Keratinocyte (primary cell): Measurements from ENCODE around the gene FSD1. TPM values are rescaled to one million over a fixed set of nuclear protein-coding genes. Genes with fewer than 3 reads are reported as not detected.

Experiments used
- DNase-seq: peaks from one replicate; pipeline ENCODE4 v3.0.0-alpha.2; 2011; ENCODE audit warnings: low read depth, missing footprints, low spot score
- FAIRE-seq: peaks from 2 replicates; lab custom pipeline; 2011; peaks lifted over from hg19 to GRCh38; lab: Jason Lieb, UNC
- H2AFZ ChIP-seq: 2 replicates; pipeline ENCODE4 v1.6.0; 2012; ENCODE audit warnings: low read length, control low read depth, inconsistent platforms; ENCODE audit not compliant: control insufficient read depth
- H3K27ac ChIP-seq: 2 replicates; pipeline ENCODE4 v1.5.1; 2011; ENCODE audit warnings: low read length; ENCODE audit not compliant: control insufficient read depth, insufficient read depth
- H3K27me3 ChIP-seq: 3 replicates; pipeline ENCODE4 v1.6.0; 2011; ENCODE audit warnings: low read length; ENCODE audit not compliant: control insufficient read depth, insufficient read depth; ENCODE audit errors: extremely low read depth
- H3K36me3 ChIP-seq, 2 experiments: 2 replicates in 1 of 2; 3 replicates in 1 of 2; pipeline ENCODE4 v1.5.1; 2011; ENCODE audit warnings: low read length in 2 of 2, mild to moderate bottlenecking in 1 of 2; ENCODE audit not compliant: control insufficient read depth in 2 of 2, insufficient read depth in 2 of 2; ENCODE audit errors: extremely low read depth in 1 of 2
- H3K4me1 ChIP-seq: 3 replicates; pipeline ENCODE4 v1.5.1; 2011; ENCODE audit warnings: low read length; ENCODE audit not compliant: control insufficient read depth, insufficient read depth; ENCODE audit errors: extremely low read depth
- H3K4me2 ChIP-seq: 3 replicates; pipeline ENCODE4 v1.6.0; 2011; ENCODE audit warnings: low read depth, low read length; ENCODE audit not compliant: control insufficient read depth, insufficient read depth; ENCODE audit errors: extremely low read depth
- H3K4me3 ChIP-seq, 3 experiments: fragments of 200-600 bp in 1 of 3; sonication (generic) in 1 of 3; 2 replicates in 2 of 3; 3 replicates in 1 of 3; pipeline ENCODE4 v1.5.1; 2011 to 2016; ENCODE audit warnings: low read length in 3 of 3, mild to moderate bottlenecking in 3 of 3, control low read depth in 2 of 3, inconsistent platforms in 1 of 3, low read depth in 1 of 3, mixed read lengths in 1 of 3, mixed run types in 1 of 3, moderate library complexity in 1 of 3; ENCODE audit not compliant: control insufficient read depth in 2 of 3, insufficient read depth in 2 of 3; ENCODE audit errors: extremely low read depth in 1 of 3
- H3K79me2 ChIP-seq: 2 replicates; pipeline ENCODE4 v1.6.0; 2012; ENCODE audit warnings: low read length; ENCODE audit not compliant: control insufficient read depth, insufficient read depth
- H3K9ac ChIP-seq: 3 replicates; pipeline ENCODE4 v1.6.0; 2011; ENCODE audit warnings: low read length; ENCODE audit not compliant: control insufficient read depth, insufficient read depth; ENCODE audit errors: extremely low read depth
- H3K9me1 ChIP-seq: 3 replicates; pipeline ENCODE4 v1.6.0; 2011; ENCODE audit warnings: low read length; ENCODE audit not compliant: control insufficient read depth, insufficient read depth; ENCODE audit errors: extremely low read depth
- H3K9me3 ChIP-seq: 2 replicates; pipeline ENCODE4 v1.5.1; 2012; ENCODE audit warnings: low read depth, low read length; ENCODE audit not compliant: control insufficient read depth
- H4K20me1 ChIP-seq: 3 replicates; pipeline ENCODE4 v1.6.0; 2011; ENCODE audit warnings: low read length; ENCODE audit not compliant: control insufficient read depth, insufficient read depth; ENCODE audit errors: extremely low read depth
- EZH2 ChIP-seq: IDR thresholded peaks from one replicate; pipeline ENCODE4 v1.6.1; 2012; ENCODE audit warnings: inconsistent platforms, mild to moderate bottlenecking, low read length, moderate library complexity
- dilution Hi-C: fragments of 300-500 bp; cut with MboI; formaldehyde crosslinking; loops from one replicate; pipeline ENCODE4 v1.7.0; 2020; ENCODE audit warnings: low sequenced_read_pairs; ENCODE audit not compliant: extremely low pct_ligation_motif_present
- polyA plus RNA-seq, 5 experiments: library from polyadenylated mRNA; depleted of rRNA in 3 of 5; stranded (reverse) in 3 of 5; stranded (forward) in 1 of 5; unstranded in 1 of 5; fragments of >200 nt; gene quantifications; 1 replicate in 1 of 5; 2 replicates in 3 of 5; 3 replicates in 1 of 5; pipeline versions ENCODE4 v1.2.1 to v1.2.3, GENCODE V29; 2011 to 2012; ENCODE audit warnings: missing spikeins in 2 of 5, low read depth in 1 of 5, low replicate concordance in 1 of 5
- TF ChIP-seq, protein P1 (sequence below), 3 experiments: IDR thresholded peaks in 1 of 3; conservative IDR thresholded peaks in 1 of 3; optimal IDR thresholded peaks in 1 of 3; 2 replicates in 2 of 3; 3 replicates in 1 of 3; pipeline versions ENCODE3 to v1.5.1; 2011; ENCODE audit warnings: low read length in 3 of 3, mild to moderate bottlenecking in 3 of 3, moderate library complexity in 2 of 3, control low read depth in 1 of 3, inconsistent platforms in 1 of 3; ENCODE audit not compliant: insufficient read depth in 2 of 3; ENCODE audit errors: extremely low read depth in 1 of 3

FSD1 gene
- polyA plus RNA-seq, 1 donor (not counting 4 experiments of a cell fraction or from before 2014, with no cell fraction given): 0.49 TPM

DNA sequence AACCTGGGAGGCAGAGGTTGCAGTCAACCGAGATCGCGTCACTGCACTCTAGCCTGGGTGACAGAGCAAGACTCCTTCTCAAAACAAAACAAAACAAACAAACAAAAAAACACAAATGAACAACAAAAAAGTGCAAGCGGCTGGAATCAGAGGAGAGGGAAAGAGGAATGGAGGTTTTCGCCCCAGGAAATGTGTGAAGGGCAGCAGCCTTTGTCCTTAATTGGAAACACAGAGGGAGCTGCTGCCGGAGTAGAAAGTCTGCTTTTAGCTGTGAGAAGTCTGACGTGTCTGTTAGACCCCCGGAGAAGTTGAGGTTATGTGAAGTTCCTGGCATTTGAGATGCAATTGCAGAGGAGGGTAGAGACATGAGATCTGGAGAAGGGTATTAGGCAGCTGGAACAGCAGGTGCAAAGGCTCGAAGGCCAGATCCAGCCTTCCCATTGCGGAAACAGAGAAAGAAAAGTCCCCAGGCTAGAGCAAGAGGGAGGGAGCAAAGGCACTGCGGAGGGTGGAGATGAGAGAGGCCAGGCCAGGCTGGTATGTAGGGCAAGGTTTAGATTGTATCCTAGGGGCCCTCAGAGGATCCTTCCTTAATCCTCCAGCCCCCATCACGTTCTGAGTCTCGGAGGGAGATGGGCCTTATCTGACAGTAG, 2.7 kb upstream of the FSD1 start:
- H3K79me2 ChIP-seq: no peaks in the 10 kb centered on the region
- H3K4me2 ChIP-seq: no peak overlapping the region
- no peak overlapping the region for H3K4me3 ChIP-seq
- H3K27me3 ChIP-seq: peaks cover under 1% of the 10 kb centered on the region
- H3K9me3 ChIP-seq: no peaks in the 10 kb centered on the region
- H3K9me1 ChIP-seq: no peaks in the 10 kb centered on the region
- H3K36me3 ChIP-seq: no peaks in the 10 kb centered on the region
- H3K27ac ChIP-seq: no peak overlapping the region
- no peaks in the 10 kb centered on the region for H3K4me1 ChIP-seq
- no peak overlapping the region for H2AFZ ChIP-seq
- FAIRE-seq: no peak
- TF ChIP-seq EZH2: no peak
- TF ChIP-seq, protein P1, sequence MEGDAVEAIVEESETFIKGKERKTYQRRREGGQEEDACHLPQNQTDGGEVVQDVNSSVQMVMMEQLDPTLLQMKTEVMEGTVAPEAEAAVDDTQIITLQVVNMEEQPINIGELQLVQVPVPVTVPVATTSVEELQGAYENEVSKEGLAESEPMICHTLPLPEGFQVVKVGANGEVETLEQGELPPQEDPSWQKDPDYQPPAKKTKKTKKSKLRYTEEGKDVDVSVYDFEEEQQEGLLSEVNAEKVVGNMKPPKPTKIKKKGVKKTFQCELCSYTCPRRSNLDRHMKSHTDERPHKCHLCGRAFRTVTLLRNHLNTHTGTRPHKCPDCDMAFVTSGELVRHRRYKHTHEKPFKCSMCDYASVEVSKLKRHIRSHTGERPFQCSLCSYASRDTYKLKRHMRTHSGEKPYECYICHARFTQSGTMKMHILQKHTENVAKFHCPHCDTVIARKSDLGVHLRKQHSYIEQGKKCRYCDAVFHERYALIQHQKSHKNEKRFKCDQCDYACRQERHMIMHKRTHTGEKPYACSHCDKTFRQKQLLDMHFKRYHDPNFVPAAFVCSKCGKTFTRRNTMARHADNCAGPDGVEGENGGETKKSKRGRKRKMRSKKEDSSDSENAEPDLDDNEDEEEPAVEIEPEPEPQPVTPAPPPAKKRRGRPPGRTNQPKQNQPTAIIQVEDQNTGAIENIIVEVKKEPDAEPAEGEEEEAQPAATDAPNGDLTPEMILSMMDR (optimal IDR thresholded peaks at IDR 0.05 in 1 of 3, IDR thresholded peaks at IDR 0.05 in 1 of 3, conservative IDR thresholded peaks at IDR 0.05 in 1 of 3; ENCODE audit: extremely low read depth in 1 of 3, insufficient read depth in 2 of 3, low read length in 3 of 3): no peak
- DNase-seq: no peak
- dilution Hi-C loops: no loop called here
- H4K20me1 ChIP-seq: no peaks in the 10 kb centered on the region
- no peak overlapping the region for H3K9ac ChIP-seq

DNA sequence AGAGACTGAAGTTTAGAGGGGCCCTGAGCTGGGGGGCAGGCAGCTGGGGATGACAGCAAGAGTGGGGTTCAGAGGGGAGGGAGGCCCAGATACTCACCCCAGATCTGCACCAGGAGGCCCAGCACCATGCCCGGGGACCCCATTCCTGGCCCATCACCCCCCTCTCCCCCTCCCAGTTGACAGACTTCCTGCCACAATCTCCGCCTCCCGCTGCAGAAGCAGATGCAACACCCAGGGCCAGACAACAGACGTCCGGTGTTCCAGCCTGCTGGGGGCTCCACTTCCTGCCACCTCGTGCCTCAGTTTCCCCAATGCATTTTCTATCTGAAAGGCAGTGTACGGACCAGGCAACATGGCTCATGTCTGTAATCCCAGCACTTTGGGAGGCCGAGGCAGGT, 2.2 kb upstream of the FSD1 start, which contains the start of gene TMIGD2:
Gene TMIGD2 (minus strand): TSS at position 147 of the 398 bp plus-strand sequence. CDS start 4 bp downstream, at position 143.
- dilution Hi-C loops: no loop called here
- H3K4me2 ChIP-seq: no peak within 1 kb of the TSS

More for the DNA sequence above, 2.2 kb upstream of the FSD1 start, which contains the start of gene TMIGD2:
- no peak within 1 kb of the TSS for H3K4me3 ChIP-seq
- TF ChIP-seq, protein P1 (optimal IDR thresholded peaks at IDR 0.05 in 1 of 3, IDR thresholded peaks at IDR 0.05 in 1 of 3, conservative IDR thresholded peaks at IDR 0.05 in 1 of 3; ENCODE audit: extremely low read depth in 1 of 3, insufficient read depth in 2 of 3, low read length in 3 of 3): no peak
- TF ChIP-seq EZH2: no peak
- H3K27ac ChIP-seq: no peak within 1 kb of the TSS
- no peaks in the 10 kb centered on the region for H3K9me1 ChIP-seq
- no peak within 1 kb of the TSS for H2AFZ ChIP-seq
- FAIRE-seq (no peak), DNase-seq (no peak)
- H3K9ac ChIP-seq: no peak within 1 kb of the TSS
- H3K9me3 ChIP-seq: no peaks in the 10 kb centered on the region
- H3K36me3 ChIP-seq: no peaks in the 10 kb centered on the region
- no peaks in the 10 kb centered on the region for H3K79me2 ChIP-seq
- H3K4me1 ChIP-seq: no peaks in the 10 kb centered on the region
- no peaks in the 10 kb centered on the region for H4K20me1 ChIP-seq
- no peaks in the 10 kb centered on the region for H3K27me3 ChIP-seq
